Mesodermal cell (in vitro differentiated cells): ENCODE data around the gene CCNDBP1.

Experiments
- H3K27ac ChIP-seq: 2 replicates; pipeline ENCODE4 v1.7.0; 2013; ENCODE audit warnings: mild to moderate bottlenecking, low read depth, low read length, moderate library complexity; ENCODE audit not compliant: severe bottlenecking
- H3K36me3 ChIP-seq: 2 replicates; pipeline ENCODE4 v1.7.1; 2013; ENCODE audit warnings: mild to moderate bottlenecking, low read length, moderate library complexity; ENCODE audit not compliant: control insufficient read depth, insufficient read depth
- H3K4me1 ChIP-seq: one replicate; pipeline ENCODE4 v1.7.1; 2013; ENCODE audit warnings: mild to moderate bottlenecking, low read length; ENCODE audit not compliant: insufficient read depth, control insufficient read depth, poor library complexity, severe bottlenecking
- H3K4me3 ChIP-seq: 2 replicates; pipeline ENCODE4 v1.7.0; 2013; ENCODE audit warnings: low read length, control low read depth, mild to moderate bottlenecking; ENCODE audit not compliant: insufficient read depth, poor library complexity, severe bottlenecking; ENCODE audit errors: extremely low read depth
- H3K9me3 ChIP-seq: 2 replicates; pipeline ENCODE4 v1.7.1; 2013; ENCODE audit warnings: mild to moderate bottlenecking, low read length, moderate library complexity; ENCODE audit not compliant: control insufficient read depth
- WGBS, 2 experiments: methylation state at CpG; one replicate each; pipeline ENCODE4 v1.1.5; 2013; ENCODE audit warnings: missing lambda C conversion rate in 2 of 2; ENCODE audit not compliant: insufficient coverage in 2 of 2; 5-methylcytosine and 5-hydroxymethylcytosine counted together

CCNDBP1 gene

GRCh38 chr15:43246261-43246774 is 61.1 kb downstream of the CCNDBP1 start:
- no peaks in the 10 kb centered on the region for H3K9me3 ChIP-seq
- no peak overlapping the region for H3K27ac ChIP-seq
- no peaks in the 10 kb centered on the region for H3K4me1 ChIP-seq
- no peak overlapping the region for H3K4me3 ChIP-seq
- H3K36me3 ChIP-seq = no peaks in the 10 kb centered on the region
- 90 to 93% methylated on average over 5 to 6 of the region's 6 CpGs for WGBS, 2 experiments
